ENCODE results near the gene PIN1. TPM values are rescaled to one million over a fixed set of nuclear protein-coding genes. Genes with fewer than 3 reads are reported as not detected.

The PIN1 gene
- total and polyA plus RNA-seq, 9 donors = 6.3 to 94.2 (median 61.0) TPM

DNA sequence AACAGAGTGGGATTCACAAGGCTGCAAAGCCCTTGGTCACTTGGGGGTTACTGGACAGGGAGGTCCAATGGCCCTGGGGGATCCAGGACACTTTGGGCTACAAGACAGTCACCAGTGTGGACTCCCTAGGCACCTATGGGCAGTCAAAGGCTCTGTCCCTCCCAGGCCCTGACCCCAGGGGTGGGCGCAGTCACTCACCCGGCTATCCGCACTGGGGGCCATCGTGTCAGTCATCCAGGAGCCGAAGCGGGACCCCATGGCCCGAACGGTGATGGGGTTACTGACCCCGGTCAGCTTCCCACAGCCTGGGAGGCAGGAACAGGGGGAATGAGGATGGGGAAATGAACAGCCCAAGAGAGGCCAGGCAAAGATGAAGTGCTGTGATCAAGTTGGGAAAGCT, 21.5 kb downstream of the PIN1 start:
- TF ChIP-seq EP300 (IDR thresholded peaks at IDR 0.05) = no peak
- TF ChIP-seq, protein P1, sequence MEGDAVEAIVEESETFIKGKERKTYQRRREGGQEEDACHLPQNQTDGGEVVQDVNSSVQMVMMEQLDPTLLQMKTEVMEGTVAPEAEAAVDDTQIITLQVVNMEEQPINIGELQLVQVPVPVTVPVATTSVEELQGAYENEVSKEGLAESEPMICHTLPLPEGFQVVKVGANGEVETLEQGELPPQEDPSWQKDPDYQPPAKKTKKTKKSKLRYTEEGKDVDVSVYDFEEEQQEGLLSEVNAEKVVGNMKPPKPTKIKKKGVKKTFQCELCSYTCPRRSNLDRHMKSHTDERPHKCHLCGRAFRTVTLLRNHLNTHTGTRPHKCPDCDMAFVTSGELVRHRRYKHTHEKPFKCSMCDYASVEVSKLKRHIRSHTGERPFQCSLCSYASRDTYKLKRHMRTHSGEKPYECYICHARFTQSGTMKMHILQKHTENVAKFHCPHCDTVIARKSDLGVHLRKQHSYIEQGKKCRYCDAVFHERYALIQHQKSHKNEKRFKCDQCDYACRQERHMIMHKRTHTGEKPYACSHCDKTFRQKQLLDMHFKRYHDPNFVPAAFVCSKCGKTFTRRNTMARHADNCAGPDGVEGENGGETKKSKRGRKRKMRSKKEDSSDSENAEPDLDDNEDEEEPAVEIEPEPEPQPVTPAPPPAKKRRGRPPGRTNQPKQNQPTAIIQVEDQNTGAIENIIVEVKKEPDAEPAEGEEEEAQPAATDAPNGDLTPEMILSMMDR (IDR thresholded peaks at IDR 0.05) = no peak
- TF ChIP-seq POLR2A (IDR thresholded peaks at IDR 0.05) = no peak
- no peak overlapping the region for H3K27ac ChIP-seq
- no peaks in the 10 kb centered on the region for H3K36me3 ChIP-seq
- no peaks in the 10 kb centered on the region for H3K27me3 ChIP-seq
- WGBS, 3 donors = 92 to 94% (median 93%) methylated on average over 9 of the region's 9 CpGs
- intact Hi-C loops (cut with DNase I) = no loop called here
- H3K4me3 ChIP-seq = no peak overlapping the region
- H3K4me1 ChIP-seq (ENCODE audit: insufficient read depth) = no peaks in the 10 kb centered on the region
- H3K9me3 ChIP-seq = no peaks in the 10 kb centered on the region
- DNase-seq = no peak

DNA sequence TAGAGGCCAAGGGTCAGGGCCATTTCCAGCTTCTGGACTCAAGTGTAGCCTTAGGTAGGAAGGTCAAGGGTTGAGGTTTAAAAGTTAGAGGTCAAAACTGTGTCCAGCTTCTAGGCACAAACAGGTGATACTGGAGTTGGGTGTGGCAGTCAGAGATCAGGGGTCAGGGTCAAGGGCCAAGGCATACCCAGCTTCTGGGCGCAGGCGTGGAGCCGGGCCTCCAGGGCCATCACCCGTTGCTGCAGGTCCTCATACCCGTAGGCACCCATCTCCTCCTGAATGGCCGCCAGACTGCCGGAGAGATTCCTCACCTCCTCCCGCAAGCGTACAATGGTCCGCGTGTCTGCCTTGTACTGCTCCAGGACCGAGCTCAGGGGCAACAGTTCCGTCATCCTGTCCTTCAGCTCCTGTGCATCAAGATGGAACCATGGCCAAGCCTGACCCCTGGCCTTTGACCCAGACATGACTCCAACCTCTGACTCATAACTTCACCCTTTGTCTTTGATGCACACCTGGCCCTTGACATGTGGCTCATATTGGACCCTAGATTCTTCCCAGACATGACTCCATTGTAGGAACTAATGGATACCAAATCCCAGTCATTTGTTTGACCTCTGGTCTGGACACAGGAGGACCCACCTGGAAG, 22.1 kb downstream of the PIN1 start:
- intact Hi-C loops (cut with DNase I) = no loop called here
- no peak for DNase-seq

DNA sequence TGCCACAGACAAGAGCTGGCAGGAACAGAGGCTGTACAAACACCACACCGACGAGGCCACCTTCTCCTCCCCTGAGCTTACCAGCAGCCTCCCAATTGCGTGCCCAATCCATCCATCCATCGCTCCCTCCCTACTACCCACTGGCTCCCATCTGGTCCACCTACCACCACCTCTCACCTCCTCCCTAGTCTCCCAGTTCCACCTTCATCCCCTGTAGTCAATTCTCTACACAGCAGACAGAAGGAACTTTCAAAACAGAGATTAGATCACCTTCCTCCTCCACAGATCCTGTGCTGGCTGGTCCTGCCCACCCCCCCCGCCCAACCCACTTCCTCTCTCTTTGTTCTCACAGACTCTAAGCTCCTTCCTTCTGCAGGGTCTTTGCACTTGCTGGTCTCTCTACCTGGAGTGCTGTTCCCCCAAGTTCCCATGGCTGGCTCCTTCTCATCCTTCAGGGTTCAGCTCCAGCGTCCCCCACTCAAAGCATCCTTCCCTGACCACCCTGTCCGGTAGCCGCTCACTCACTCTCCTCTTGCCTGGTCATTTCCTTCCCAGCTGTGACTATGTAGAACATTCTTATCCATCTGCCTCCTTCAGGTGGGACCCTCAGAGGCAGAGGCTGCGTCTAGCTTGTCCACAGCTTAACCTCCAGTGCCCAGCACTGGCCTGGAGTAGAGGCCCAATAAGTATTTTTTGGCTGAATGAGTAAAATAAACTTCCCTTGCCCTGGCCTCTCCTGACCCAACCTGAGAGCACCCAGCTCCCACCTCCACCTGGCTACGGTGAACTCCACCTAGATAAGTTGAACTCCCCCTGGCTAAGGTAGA, 23.0 kb downstream of the PIN1 start:
- Histone ChIP-seq H3K36me3 (no peaks in the 10 kb centered on the region), H3K9me3 (no peaks in the 10 kb centered on the region), H3K4me3 (no peak overlapping the region), H3K27me3 (no peaks in the 10 kb centered on the region), H3K27ac (no peak overlapping the region), H3K4me1 (ENCODE audit: insufficient read depth) (no peaks in the 10 kb centered on the region)
- DNase-seq = no peak
- WGBS, 3 donors = 89 to 90% (median 89%) methylated on average over 10 of the region's 10 CpGs
- intact Hi-C loops (cut with DNase I) = no loop called here
- TF ChIP-seq POLR2A (IDR thresholded peaks at IDR 0.05) (no peak), EP300 (IDR thresholded peaks at IDR 0.05) (no peak)
- TF ChIP-seq, protein P1 (IDR thresholded peaks at IDR 0.05) = no peak

More for the DNA sequence above, 22.1 kb downstream of the PIN1 start:
- Histone ChIP-seq H3K27ac (no peak overlapping the region), H3K27me3 (no peaks in the 10 kb centered on the region), H3K36me3 (no peaks in the 10 kb centered on the region), H3K4me1 (ENCODE audit: insufficient read depth) (no peaks in the 10 kb centered on the region), H3K4me3 (no peak overlapping the region), H3K9me3 (no peaks in the 10 kb centered on the region)
- WGBS, 3 donors = 94 to 96% (median 95%) methylated on average over 13 of the region's 13 CpGs
- TF ChIP-seq POLR2A (IDR thresholded peaks at IDR 0.05) (no peak), EP300 (IDR thresholded peaks at IDR 0.05) (no peak)
- TF ChIP-seq, protein P1 (IDR thresholded peaks at IDR 0.05) = no peak

- Histone ChIP-seq H3K27me3 (no peaks in the 10 kb centered on the region), H3K4me3 (no peak overlapping the region), H3K4me1 (ENCODE audit: insufficient read depth) (no peaks in the 10 kb centered on the region), H3K27ac (no peak overlapping the region), H3K9me3 (no peaks in the 10 kb centered on the region), H3K36me3 (no peaks in the 10 kb centered on the region)
- DNase-seq = no peak
- TF ChIP-seq EP300 (IDR thresholded peaks at IDR 0.05) = no peak
- no peak for TF ChIP-seq POLR2A (IDR thresholded peaks at IDR 0.05)
- TF ChIP-seq, protein P1 (IDR thresholded peaks at IDR 0.05) = no peak
- intact Hi-C loops (cut with DNase I) = no loop called here
Measured at GRCh38 chr19:9858766-9859165, 23.6 kb downstream of the PIN1 start.
